ENCODE results near the gene GSX1.
"Not testable (repeated sequence)": the region's sequence is repeated elsewhere in the genome, so short reads cannot be mapped to it uniquely, and the experiment has no call there.

The GSX1 gene

GRCh38 chr13:27794921-27795717, 2.8 kb downstream of the GSX1 start:
- no peak for DNase-seq

DNA sequence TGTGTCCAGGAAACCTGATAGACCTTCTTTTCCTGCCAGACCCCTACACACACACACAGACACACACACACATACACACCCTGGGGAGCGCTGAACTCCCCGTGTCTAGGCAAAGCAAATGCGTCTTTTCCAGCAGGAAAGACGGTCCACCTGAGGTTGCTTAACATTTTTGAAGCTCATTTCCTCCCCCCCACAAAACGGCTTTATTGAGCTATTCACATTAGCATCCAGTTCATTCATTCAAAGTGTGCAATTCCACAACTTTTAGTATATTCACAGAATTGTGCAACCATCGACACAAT, 3.4 kb downstream of the GSX1 start:
- no peak for DNase-seq

- DNase-seq = no peak
Observed at GRCh38 chr13:27796544-27797227, 4.4 kb downstream of the GSX1 start.

DNA sequence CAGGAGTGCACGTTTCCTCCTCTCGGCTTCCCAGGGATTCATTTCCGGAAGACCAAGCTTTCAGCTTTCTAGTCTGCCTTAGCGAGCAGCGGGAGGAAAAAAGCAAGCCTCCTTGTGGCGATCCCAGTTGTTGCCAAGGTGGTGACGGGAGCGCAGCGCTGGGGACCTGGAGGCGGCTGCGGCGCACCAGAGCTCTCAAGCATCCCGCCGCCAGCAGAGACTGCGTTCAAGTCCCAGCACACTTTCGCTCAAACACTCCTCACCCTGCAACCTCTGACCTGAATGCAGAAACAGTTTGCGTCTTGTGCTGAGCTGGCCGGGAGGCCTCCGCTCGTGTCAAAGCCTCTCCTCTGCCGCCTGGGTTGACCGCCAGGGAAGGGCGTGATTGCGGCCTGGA, 4.9 kb downstream of the GSX1 start:
- DNase-seq = no peak

DNA sequence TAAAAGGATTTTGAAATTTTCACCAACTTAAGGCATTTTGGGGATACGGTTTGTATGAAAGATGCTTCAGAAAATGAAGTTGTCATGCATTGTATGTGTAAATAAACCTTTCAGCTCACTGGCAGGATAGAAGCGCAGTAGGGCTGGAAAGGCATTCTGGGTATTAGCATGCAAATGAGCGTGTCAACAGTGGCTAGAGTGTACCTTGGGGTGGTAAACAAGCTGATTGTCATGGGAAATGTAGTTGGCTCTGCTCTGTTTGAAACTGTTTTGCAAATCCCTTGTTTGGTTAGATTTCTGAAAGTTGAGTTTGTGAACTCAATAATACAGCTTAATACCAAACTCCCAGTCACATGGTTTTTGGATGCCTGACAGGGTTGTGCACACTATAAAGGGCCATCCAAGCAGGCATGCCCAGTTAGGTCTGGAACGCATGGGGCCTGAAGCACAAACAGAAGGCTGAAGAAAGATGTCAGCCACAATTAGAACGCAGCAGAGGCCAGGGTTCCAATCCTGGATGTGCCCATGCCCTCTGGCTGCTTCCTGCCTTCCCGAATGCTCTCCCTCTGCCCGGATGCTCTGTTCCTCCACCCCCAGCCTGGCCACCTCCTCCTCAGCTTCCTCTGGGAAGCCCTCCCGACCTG, 14.6 kb downstream of the GSX1 start:
- DNase-seq = no peak

GRCh38 chr13:27808851-27809550, 16.7 kb downstream of the GSX1 start:
- DNase-seq = no peak

GRCh38 chr13:27810009-27810408, 17.7 kb downstream of the GSX1 start:
- no peak for DNase-seq

DNA sequence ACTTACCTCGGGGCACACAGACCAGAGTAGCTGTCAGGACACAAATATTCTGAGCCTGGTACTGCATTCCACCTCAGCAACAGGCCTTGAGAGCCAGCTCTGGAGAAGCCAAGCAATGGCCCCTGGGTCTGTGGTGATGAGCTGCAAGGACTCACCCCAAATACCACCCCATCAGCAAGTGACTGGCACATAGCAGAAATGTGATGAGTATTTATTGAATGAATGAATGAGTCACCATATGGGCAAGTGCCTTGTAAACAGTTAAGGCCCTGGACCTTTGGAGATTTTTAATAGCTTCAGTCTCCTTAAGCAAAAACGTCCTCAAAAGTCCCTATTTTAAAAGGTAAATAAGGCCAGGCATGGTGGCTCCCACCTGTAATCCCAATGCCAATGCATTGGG, 18.2 kb downstream of the GSX1 start:
- no peak for DNase-seq

- no peak for DNase-seq
Observed at GRCh38 chr13:27813826-27814225, 21.5 kb downstream of the GSX1 start.

GRCh38 chr13:27817832-27818231, 25.5 kb downstream of the GSX1 start:
- not testable (repeated sequence) for DNase-seq

DNA sequence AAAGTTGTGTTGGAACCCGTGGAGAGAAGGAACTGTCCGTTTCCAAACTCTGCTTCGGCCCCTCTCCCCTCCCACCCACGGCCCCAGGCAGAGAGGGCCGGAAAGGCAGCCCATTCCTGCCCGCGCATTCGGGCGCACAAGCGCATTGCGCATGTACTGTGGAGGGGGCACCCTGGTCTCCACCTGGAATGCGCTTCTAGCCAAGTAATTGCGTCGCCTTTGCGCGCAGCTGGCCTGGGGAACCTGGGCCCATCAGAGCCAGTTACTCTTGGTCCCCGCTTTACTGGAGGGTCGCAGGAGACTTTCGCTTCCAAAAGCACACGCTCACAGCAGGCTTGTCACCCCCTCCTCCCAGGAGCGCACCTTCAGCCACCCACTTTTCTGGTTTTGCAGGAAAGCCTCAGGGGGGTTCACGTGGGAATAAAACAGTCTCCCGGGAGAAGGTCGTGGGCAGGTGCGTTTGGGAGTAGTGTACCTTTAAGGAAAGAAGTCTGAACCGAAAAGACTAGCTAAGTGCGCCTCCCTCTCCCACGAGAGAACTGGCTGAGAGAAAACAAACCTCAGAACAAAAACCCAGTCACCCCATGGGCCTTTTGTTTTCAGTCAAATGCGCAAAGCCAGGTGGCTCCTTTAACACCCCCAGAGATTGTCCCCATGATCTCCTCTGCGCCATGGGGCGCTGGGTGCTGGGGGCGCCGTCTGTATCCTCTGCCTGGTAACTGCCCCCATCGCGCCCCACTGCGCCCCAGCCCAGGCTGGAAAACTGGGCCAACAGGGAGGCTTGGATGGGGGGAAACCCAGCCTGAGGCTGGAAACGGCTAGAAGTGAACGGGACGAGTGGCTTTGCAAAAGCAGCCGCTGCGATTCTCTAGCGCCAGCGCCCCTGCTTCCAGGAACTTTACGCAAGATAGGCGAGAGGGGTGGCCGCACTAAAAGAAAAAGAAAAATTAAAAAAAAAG, 28.5 kb downstream of the GSX1 start:
- no peak for DNase-seq

DNA sequence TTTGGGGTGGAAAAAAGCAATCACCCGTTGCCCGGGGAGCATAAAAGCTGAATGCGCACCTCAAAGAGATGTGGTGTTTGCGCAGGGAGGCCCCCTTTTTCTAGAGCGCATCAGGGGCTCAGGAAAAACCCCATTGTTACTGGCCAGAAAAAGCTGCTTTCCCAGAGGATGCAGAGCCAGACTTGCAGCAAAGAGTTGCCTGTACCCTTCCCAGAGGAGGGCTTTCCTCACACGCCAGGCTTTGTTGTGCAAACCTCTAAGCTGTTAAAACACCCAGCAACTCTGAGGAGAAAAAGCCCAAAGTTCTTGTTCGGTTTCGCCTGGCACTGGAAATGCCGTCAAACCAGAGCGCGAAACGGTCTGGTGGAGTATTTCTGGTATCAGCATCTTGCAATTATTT, 29.3 kb downstream of the GSX1 start:
- DNase-seq = no peak

DNA sequence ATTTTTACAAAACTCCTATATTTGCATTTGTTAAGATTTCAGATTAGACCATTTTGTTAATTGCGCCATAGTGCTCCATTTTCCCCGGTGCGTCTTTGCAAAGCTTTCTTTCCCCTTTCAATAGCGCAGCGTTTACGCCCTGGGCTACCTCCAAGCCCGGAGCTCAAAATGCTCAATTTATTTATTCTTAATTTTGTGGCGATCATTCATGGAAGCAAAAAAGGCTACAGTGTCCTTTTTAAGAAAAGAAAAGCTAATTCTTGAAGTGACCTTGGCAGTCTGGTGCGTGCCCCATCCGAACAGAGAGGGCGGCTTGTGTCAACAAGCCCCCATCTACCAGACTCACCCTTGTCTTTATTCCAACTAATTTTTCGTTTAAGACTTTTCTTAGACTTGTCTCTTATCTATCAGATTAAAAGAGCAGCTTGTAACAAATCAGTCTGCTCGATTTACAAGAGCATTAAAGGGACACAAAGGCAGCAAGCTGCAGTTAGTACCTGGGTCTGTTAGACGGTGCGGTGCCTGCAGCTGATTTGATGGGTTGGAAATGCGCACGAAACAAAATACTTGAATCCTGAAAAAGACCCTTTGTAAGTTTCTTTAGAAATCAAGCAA, 30.1 kb downstream of the GSX1 start:
- no peak for DNase-seq

GRCh38 chr13:27822873-27823311, 30.6 kb downstream of the GSX1 start:
- DNase-seq = no peak

GRCh38 chr13:27824121-27824520, 31.8 kb downstream of the GSX1 start:
- DNase-seq = no peak

DNA sequence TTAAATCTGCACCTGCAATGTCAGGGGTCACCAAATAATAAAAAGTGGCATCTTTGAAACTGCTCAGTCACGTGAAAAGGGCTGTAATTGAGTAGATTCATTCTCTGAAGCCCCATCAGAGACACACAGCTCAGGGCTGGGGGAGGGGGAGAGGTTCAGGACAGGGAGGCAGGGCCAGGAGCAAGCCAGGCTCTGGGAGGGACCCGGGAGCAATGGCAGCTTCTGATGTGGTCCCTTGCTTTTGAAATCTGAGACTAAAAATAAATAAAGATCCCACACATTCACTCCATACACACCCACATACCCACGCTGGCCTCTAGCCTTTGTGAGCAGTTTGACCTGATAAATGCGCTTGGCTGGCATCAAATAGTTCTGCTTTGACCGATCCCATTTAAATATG, 32.8 kb downstream of the GSX1 start:
- no peak for DNase-seq

DNA sequence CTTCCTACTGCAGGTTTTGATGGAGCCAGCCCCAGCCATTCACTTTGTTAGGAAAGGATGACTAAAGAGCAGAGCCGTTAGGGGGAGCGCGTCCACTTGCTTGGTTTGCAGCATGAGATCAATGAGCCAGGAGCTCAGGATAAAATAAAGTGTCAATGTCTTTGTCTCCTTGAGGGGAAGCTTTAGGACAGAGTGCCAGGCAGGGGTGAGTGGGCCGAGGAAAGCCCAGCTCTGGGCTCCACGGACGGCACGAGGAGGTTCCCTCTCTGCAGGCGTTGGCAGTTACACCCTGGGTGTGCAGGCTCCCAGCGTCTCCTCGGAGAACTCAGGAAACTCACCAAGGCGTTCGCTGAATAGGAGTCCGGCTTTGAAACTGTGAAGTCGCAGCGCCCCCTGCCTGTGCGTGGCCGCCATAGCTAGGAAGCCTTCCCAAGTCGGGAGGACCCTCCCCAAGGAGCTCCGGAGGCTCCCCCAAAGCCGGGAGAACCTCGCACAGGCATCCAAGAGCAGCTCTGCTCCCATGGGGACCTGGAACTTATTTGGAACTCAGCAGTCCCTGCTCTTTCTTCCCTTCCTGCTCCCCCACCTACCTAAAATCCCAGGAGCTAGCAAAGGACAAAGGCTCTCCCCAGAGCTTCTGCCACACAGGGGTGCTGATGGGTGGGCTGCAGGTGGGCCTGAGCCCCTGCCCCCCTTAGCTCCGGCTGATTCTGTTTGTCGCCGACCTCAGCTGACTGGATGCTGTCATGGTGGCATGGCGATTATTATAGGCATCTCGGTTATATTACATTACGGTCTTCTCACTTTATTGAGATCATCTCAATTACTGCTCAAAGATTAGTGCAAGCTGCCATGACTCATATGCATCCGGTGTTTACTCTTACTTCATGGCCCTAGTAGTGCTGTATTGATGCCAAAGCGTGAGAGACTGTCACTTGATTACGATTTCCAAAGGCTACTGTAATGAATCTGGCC, 34.4 kb downstream of the GSX1 start:
- DNase-seq = peak; percentile 89

GRCh38 chr13:27827646-27828045, 35.4 kb downstream of the GSX1 start:
- DNase-seq = no peak

GRCh38 chr13:27830010-27830409, 37.7 kb downstream of the GSX1 start:
- peak; percentile 35 for DNase-seq

DNA sequence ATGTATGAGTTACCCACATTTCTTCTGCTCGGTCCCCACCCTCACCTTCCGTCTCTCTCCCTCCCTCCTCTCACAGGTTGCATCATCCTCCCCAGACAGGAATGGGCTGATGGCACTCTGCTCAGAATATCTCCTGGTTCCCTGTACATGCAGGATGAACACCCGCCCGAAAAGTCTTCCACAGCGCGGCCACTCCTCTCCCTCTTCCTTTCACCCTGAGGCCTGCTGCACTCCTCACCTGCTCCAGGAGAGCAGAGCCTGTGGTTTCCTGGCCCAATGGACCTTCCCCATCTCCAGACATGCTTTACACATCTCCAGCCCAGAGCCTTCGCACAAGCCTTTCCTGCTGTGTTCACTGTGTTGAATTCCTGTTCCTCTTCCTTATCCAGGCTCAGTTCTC, 40.9 kb downstream of the GSX1 start:
- DNase-seq = no peak

- no peak for DNase-seq
Observed at GRCh38 chr13:27834095-27834494, 41.8 kb downstream of the GSX1 start.

All from femur (tissue), 1 donor.